ENCODE data around the gene NUDT3. TPM values are rescaled to one million over a fixed set of nuclear protein-coding genes. Genes with fewer than 3 reads are reported as not detected.

NUDT3 gene
- total and polyA plus RNA-seq, 9 of the 15 experiments (the other 6 are each of a cell fraction or from before 2014, with no cell fraction given): 5.4 to 81.2 (median 56.4) TPM

GRCh38 chr6:34238585-34239499 is 153.6 kb downstream of the NUDT3 start (continued):
- peak; percentile 51; the same call in 1 of the 2 replicates for TF ChIP-seq SMARCC2 (IDR thresholded peaks at IDR 0.05; ENCODE audit: low read depth)
- no peak for TF ChIP-seq MNT (conservative IDR thresholded peaks at IDR 0.05)
- TF ChIP-seq NR2F6 (CRISPR knock-in tag; IDR thresholded peaks at IDR 0.05): no peak
- no peak for TF ChIP-seq RAD51 (IDR thresholded peaks at IDR 0.05; ENCODE audit: borderline replicate concordance, low read depth)
- no peak for TF ChIP-seq ZNF444 (CRISPR knock-in tag; IDR thresholded peaks at IDR 0.05)
- no peak for TF ChIP-seq ZNF785 (CRISPR knock-in tag; IDR thresholded peaks at IDR 0.05)
- TF ChIP-seq BDP1 (IDR thresholded peaks at IDR 0.05; ENCODE audit: insufficient read depth, insufficient read length): no peak
- peak; percentile 71 for TF ChIP-seq ZNF512 (tag; IDR thresholded peaks at IDR 0.05)
- TF ChIP-seq THRA (IDR thresholded peaks at IDR 0.05): no peak
- no peak for TF ChIP-seq ZNF77 (CRISPR knock-in tag; IDR thresholded peaks at IDR 0.05)
- no peak for TF ChIP-seq ARID2 (IDR thresholded peaks at IDR 0.05)
- TF ChIP-seq SAP30 (IDR thresholded peaks at IDR 0.05; ENCODE audit: borderline replicate concordance, insufficient read depth, low read depth, low read length, poor library complexity, severe bottlenecking): no peak
- no peak for TF ChIP-seq NR3C1 (CRISPR knock-in tag; IDR thresholded peaks at IDR 0.05)
- TF ChIP-seq GTF3C2 (IDR thresholded peaks at IDR 0.05; ENCODE audit: borderline replicate concordance, extremely low read depth, insufficient read length): peak; percentile 48
- TF ChIP-seq RNF219 (CRISPR knock-in tag; IDR thresholded peaks at IDR 0.05): no peak
- TF ChIP-seq ZNF76 (CRISPR knock-in tag; IDR thresholded peaks at IDR 0.05; ENCODE audit: borderline replicate concordance): no peak
- TF ChIP-seq L3MBTL2 (IDR thresholded peaks at IDR 0.05): no peak
